BLaER1 treated with 17β-estradiol and CSF1 and Interleukin-3, amounts not matched to agents 10 nM and 100 nM (cell line): ENCODE data around the gene LLGL1.

Experiments used
- H3K27ac ChIP-seq, 11 experiments: shearing (Covaris generic); formaldehyde crosslinking; 2 replicates each; pipeline ENCODE4 v1.8.1; 2022
- H3K27me3 ChIP-seq, 11 experiments: shearing (Covaris generic); formaldehyde crosslinking; 2 replicates each; pipeline ENCODE4 v1.8.1; 2022
- H3K36me3 ChIP-seq, 11 experiments: shearing (Covaris generic); formaldehyde crosslinking; 2 replicates each; pipeline ENCODE4 v1.8.1; 2022
- H3K4me1 ChIP-seq, 10 experiments: shearing (Covaris generic); formaldehyde crosslinking; 2 replicates each; pipeline ENCODE4 v1.8.1; 2022
- H3K4me2 ChIP-seq, 11 experiments: shearing (Covaris generic); formaldehyde crosslinking; 2 replicates each; pipeline ENCODE4 v1.8.1; 2022
- H3K4me3 ChIP-seq, 10 experiments: shearing (Covaris generic); formaldehyde crosslinking; 2 replicates each; pipeline ENCODE4 v1.8.1; 2022
- H3K9ac ChIP-seq, 11 experiments: shearing (Covaris generic); formaldehyde crosslinking; 2 replicates each; pipeline ENCODE4 v1.8.1; 2022
- H3K9me3 ChIP-seq, 11 experiments: shearing (Covaris generic); formaldehyde crosslinking; replicated peaks in 1 of 11; 2 replicates each; pipeline ENCODE4 v1.8.1; 2022
- H4K20me1 ChIP-seq, 11 experiments: shearing (Covaris generic); formaldehyde crosslinking; 2 replicates each; pipeline ENCODE4 v1.8.1; 2022
- Cebpa-rat ChIP-seq, 11 experiments: shearing (Covaris generic); IDR thresholded peaks; 2 replicates each; pipeline ENCODE4 v1.8.1; 2022

The LLGL1 gene

DNA sequence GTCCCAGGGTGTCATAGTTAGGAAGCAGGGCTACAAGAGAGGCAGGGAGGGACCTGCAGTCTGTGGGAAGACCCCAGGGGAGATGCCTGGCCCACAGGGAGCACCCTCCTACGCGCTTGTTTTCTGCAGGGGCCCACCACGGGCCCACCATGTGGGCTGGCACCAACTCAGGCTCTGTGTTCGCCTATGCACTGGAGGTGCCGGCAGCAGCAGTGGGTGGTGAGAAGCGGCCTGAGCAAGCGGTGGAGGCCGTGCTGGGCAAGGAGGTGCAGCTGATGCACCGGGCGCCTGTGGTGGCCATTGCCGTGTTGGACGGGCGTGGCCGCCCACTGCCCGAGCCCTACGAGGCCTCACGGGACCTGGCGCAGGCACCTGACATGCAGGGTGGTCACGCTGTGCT is 15.0 kb downstream of the LLGL1 start:
- no peaks in the 10 kb centered on the region for H3K27me3 ChIP-seq
- H3K4me1 ChIP-seq, result peaks cover 0 to 13% (median 9%) of the 10 kb centered on the region in 10 experiments; a peak in 15 of 20 replicates
- H3K36me3 ChIP-seq, result peaks cover 50 to 96% (median 78%) of the 10 kb centered on the region in 11 experiments
- no peak overlapping the region for H3K4me3 ChIP-seq
- H3K9me3 ChIP-seq, result no peaks in the 10 kb centered on the region
- H3K4me2 ChIP-seq, result no peak overlapping the region
- H4K20me1 ChIP-seq, result peaks cover 0 to 91% (median 20%) of the 10 kb centered on the region in 11 experiments; a peak in 15 of 22 replicates
- H3K9ac ChIP-seq, result 0 out of 22 replicates have a peak overlapping the region, but pooled peaks of 1 of the 11 experiments have one; percentile 18
- H3K27ac ChIP-seq, result no peak overlapping the region
- no peak for TF ChIP-seq Cebpa-rat (IDR thresholded peaks at IDR 0.05)

DNA sequence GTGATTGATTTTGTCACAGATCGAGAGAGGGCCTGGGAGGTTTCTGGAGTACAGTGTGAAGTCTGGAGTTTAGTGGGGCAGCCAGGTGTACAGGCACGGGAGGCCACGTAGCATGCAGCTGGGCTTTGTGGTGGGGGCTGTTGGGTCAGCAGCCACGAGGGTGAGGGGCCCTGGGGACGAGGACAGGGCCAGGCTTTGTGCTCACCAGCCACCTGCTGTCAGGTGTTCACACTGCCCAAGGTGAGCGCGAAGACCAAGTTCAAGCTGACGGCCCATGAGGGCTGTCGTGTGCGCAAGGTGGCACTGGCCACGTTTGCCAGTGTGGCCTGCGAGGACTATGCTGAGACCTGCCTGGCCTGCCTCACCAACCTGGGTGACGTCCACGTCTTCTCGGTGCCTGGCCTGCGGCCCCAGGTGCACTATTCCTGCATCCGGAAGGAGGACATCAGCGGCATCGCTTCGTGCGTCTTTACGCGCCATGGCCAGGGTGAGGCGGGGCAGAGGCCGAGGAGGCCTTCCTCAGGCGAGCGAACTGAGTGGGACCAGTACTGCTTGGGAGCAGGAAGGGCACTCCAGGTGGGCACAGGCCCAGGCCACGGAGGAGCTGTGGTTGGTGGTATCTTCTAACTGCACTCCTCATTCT is 15.9 kb downstream of the LLGL1 start:
- H3K36me3 ChIP-seq, result peaks cover 56 to 96% (median 78%) of the 10 kb centered on the region in 11 experiments
- no peak overlapping the region for H3K4me3 ChIP-seq
- peaks cover 0 to 91% (median 27%) of the 10 kb centered on the region in 11 experiments; a peak in 16 of 22 replicates for H4K20me1 ChIP-seq
- no peak overlapping the region for H3K4me2 ChIP-seq
- TF ChIP-seq Cebpa-rat (IDR thresholded peaks at IDR 0.05), result no peak
- no peak overlapping the region for H3K9ac ChIP-seq
- no peaks in the 10 kb centered on the region for H3K27me3 ChIP-seq
- H3K27ac ChIP-seq, result no peak overlapping the region
- H3K4me1 ChIP-seq, result peaks cover 0 to 7% (median under 1%) of the 10 kb centered on the region in 10 experiments; a peak in 5 of 20 replicates
- no peaks in the 10 kb centered on the region for H3K9me3 ChIP-seq

DNA sequence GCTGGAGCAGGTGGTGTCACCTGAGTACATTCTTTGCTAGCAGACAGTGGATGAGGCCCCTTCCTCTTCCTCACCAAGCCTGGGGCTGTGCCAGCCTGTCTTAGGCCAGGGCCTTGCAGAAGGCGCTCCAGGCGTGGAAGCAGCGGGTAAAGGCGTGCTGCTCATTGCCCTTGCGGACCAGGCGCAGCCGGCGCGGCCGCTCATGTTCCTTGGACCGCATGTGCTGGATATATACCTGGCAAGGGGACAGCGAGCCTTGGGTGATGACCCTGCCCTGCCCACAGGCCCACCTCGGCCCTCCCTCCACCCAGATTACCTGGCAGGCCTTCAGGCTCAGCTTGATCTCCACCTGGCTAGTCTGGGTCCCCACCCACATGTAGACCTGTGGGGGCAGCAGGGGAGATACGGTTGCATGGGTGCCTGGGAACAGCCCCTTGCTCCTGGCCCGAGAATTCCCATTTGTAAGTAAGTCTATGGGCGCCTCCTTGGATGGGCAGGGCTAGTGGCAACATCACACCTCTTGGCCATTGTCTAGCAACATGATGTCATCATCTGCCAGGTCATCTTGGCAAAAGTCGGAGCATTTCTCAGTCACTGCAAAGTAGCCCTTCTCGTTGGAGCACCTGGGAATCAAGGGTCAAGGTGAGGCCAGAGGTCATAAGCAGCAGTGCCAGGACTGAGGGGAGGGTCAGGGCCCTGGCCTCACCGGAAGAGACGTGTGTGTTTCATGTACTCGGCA is 19.8 kb downstream of the LLGL1 start:
- Histone ChIP-seq H3K9me3 (no peaks in the 10 kb centered on the region), H3K27me3 (no peaks in the 10 kb centered on the region), H3K9ac (no peak overlapping the region), H3K4me2 (no peak overlapping the region), H3K4me1 (peaks cover 0 to 13% (median 8%) of the 10 kb centered on the region in 10 experiments; a peak in 9 of 20 replicates), H3K4me3 (no peak overlapping the region), H4K20me1 (peaks cover 13 to 86% (median 40%) of the 10 kb centered on the region in 11 experiments; a peak in 20 of 22 replicates), H3K27ac (no peak overlapping the region), H3K36me3 (peaks cover 69 to 96% (median 80%) of the 10 kb centered on the region in 11 experiments)
- no peak for TF ChIP-seq Cebpa-rat (IDR thresholded peaks at IDR 0.05)

DNA sequence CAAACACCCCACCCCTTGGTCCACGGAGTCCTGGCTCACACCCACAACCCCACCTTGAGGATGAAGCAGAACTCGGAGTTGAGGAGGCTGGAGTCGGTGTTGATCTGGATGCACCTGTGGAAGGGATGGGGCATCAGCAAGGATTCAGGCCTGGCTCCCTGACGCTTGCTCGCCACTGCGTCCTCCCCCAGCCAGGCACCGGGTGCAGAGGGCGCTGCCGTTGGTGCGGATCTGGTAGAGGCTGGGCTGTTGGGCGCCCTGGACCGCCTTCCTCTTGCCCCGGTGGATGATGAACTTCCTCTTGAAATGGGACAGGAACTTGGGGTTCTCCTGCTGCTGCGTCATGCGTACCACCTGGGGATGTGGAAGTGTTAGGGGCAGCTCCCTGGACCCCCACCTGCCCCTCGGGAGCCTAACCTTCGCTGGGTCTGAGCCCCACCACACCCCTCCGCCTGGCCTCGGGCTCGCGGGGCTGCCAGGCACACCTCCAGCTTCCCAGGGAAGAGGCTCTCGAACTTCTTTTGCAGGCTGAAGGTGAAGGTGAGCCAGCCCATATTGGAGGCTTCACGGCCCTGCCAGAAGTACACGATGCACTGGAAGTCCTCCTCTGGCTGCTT is 20.8 kb downstream of the LLGL1 start:
- Histone ChIP-seq H3K4me1 (peaks cover 0 to 10% (median 7%) of the 10 kb centered on the region in 10 experiments; a peak in 9 of 20 replicates), H3K27ac (no peak overlapping the region), H3K9ac (no peak overlapping the region), H3K27me3 (no peaks in the 10 kb centered on the region), H4K20me1 (peaks cover 13 to 86% (median 34%) of the 10 kb centered on the region in 11 experiments; a peak in 20 of 22 replicates), H3K9me3 (no peaks in the 10 kb centered on the region), H3K36me3 (peaks cover 73 to 96% (median 86%) of the 10 kb centered on the region in 11 experiments), H3K4me3 (no peak overlapping the region), H3K4me2 (no peak overlapping the region)
- no peak for TF ChIP-seq Cebpa-rat (IDR thresholded peaks at IDR 0.05)

DNA sequence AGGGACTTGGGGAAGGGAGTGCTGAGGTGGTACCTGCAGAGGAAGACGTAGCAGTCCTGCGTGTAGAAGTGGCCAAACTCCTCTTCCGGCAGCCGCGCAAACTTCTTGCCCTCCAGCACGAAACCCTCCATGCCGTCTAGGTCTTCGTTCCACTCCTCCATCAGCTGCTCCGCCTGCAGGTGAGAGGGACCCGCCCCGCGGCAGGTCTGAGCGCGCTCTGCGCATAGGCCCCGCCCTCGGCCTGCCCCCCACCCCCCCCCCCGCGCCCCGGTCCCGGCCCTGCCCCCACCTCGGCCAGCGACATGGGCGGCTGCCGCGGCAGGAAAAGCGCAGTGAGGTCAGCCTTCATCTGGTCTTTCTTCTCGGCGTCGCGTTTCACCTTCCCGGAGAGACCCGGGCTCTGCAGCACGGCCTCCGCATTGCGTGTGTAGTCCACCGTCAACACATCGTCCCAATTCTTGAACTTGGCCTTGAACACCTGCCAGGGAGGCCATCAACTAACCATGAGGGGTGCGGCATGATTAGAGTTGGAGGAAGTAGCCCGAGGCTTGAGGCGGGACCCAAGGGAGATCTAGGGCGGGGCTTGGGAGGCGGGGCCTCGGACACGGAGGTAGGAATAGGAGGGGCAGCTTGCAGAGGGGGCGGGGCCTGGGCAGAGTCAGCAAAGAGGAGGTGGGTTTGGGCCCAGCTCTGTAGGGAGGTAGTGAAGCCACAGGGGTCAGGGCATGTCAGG is 21.6 kb downstream of the LLGL1 start:
- H3K4me3 ChIP-seq, result no peak overlapping the region
- peaks cover 0 to 10% (median 7%) of the 10 kb centered on the region in 10 experiments; a peak in 9 of 20 replicates for H3K4me1 ChIP-seq
- peaks cover 74 to 96% (median 86%) of the 10 kb centered on the region in 11 experiments for H3K36me3 ChIP-seq
- H3K9me3 ChIP-seq, result no peaks in the 10 kb centered on the region
- no peaks in the 10 kb centered on the region for H3K27me3 ChIP-seq
- peaks cover 13 to 86% (median 38%) of the 10 kb centered on the region in 11 experiments; a peak in 20 of 22 replicates for H4K20me1 ChIP-seq
- H3K27ac ChIP-seq, result no peak overlapping the region
- no peak for TF ChIP-seq Cebpa-rat (IDR thresholded peaks at IDR 0.05)
- no peak overlapping the region for H3K9ac ChIP-seq
- H3K4me2 ChIP-seq, result no peak overlapping the region

DNA sequence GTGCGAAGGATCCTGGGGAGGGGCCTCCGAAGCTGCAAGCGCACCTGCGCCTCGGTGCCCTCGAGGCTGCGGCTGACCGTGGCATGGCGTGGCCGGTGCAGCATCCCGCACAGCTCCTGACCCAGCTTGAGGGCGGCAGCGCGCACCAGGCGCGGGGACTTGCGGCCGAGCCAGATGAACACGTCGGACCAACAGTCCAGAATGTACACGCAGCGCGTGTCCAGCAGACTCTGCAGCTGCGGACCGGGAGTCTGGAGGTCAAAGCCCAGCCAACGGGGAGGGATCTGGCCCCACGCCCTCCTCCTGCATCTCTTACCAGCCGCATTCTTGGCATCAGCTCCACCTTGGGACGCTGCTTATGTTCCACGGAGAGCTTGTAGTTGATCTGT is 22.2 kb downstream of the LLGL1 start:
- TF ChIP-seq Cebpa-rat (IDR thresholded peaks at IDR 0.05), result no peak
- Histone ChIP-seq H3K9ac (no peak overlapping the region), H3K4me2 (no peak overlapping the region)

DNA sequence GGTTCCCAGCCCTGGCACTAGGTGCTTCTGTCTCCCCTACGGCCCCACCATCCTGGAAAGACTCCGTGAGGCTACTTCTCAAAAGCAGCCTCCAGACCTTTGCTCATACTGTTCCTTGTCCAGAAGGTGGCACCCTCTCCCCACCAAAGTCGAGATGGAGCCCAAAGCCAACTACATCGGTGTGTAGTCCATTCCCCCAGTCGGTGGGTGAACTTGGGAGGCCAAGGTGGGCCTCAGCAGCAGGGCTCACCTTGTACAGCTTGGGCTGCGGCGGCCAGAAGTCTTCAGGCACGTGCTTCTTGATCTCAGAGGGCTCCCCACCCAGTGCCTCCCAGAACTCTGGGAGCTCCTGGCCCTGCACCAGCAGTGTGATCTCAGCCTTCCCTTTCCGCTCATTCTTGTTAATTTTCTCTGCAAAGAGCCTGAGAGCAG is 22.9 kb downstream of the LLGL1 start:
- Histone ChIP-seq H3K9ac (0 out of 22 replicates have a peak overlapping the region, but pooled peaks of 1 of the 11 experiments have one; percentile 2), H3K36me3 (peaks cover 81 to 96% (median 90%) of the 10 kb centered on the region in 11 experiments), H3K4me3 (no peak overlapping the region), H3K27ac (no peak overlapping the region), H4K20me1 (peaks cover 13 to 91% (median 38%) of the 10 kb centered on the region in 11 experiments; a peak in 20 of 22 replicates), H3K9me3 (no peaks in the 10 kb centered on the region), H3K27me3 (no peaks in the 10 kb centered on the region), H3K4me1 (peaks cover 0 to 10% (median 7%) of the 10 kb centered on the region in 10 experiments; a peak in 9 of 20 replicates), H3K4me2 (no peak overlapping the region)
- TF ChIP-seq Cebpa-rat (IDR thresholded peaks at IDR 0.05), result no peak

More for the DNA sequence above, 22.2 kb downstream of the LLGL1 start:
- Histone ChIP-seq H3K36me3 (peaks cover 78 to 96% (median 86%) of the 10 kb centered on the region in 11 experiments), H3K9me3 (no peaks in the 10 kb centered on the region), H3K27me3 (no peaks in the 10 kb centered on the region), H3K27ac (no peak overlapping the region), H4K20me1 (peaks cover 13 to 86% (median 40%) of the 10 kb centered on the region in 11 experiments; a peak in 20 of 22 replicates), H3K4me1 (peaks cover 0 to 10% (median 7%) of the 10 kb centered on the region in 10 experiments; a peak in 9 of 20 replicates), H3K4me3 (no peak overlapping the region)

DNA sequence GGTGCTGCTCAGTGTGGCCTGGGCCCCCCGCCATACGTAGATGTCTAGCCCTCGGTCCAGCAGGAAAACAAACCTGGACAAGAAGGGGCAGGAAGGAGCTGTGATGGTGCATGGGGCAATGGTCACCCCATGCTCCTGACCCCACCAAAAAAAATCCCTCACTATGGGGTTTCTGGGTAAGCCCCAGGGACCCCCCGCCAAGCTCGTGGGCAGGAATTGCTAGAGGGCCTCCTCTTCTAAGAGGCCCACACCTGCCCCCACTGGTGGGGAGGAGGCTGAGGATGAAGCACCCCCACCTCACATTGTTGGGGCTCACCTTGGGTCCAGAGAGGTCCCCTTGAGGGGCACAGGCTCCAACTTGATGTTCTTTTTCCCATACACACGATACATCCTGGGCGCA is 23.4 kb downstream of the LLGL1 start:
- no peak for TF ChIP-seq Cebpa-rat (IDR thresholded peaks at IDR 0.05)
- peaks cover 0 to 10% (median 7%) of the 10 kb centered on the region in 10 experiments; a peak in 9 of 20 replicates for H3K4me1 ChIP-seq
- H3K4me3 ChIP-seq, result no peak overlapping the region
- H3K36me3 ChIP-seq, result peaks cover 81 to 96% (median 90%) of the 10 kb centered on the region in 11 experiments
- no peak overlapping the region for H3K27ac ChIP-seq
- peaks cover 13 to 91% (median 39%) of the 10 kb centered on the region in 11 experiments; a peak in 21 of 22 replicates for H4K20me1 ChIP-seq
- H3K9ac ChIP-seq, result 0 out of 22 replicates have a peak overlapping the region, but pooled peaks of 1 of the 11 experiments have one; percentile 2
- no peaks in the 10 kb centered on the region for H3K27me3 ChIP-seq
- H3K4me2 ChIP-seq, result no peak overlapping the region
- H3K9me3 ChIP-seq, result no peaks in the 10 kb centered on the region
